Stimulated activated CD8-positive, alpha-beta memory T cell treated with anti-CD3 and anti-CD28 coated beads, Interleukin-7, amount 100 ng/mL, for 4 hours (primary cell): Measurements from ENCODE around the gene NCAM1.
"Not testable (repeated sequence)": the region's sequence is repeated elsewhere in the genome, so short reads cannot be mapped to it uniquely, and the experiment has no call there.

Experiments
- DNase-seq, 2 donors: peaks; one replicate each; pipeline ENCODE4 v3.0.0-alpha.2; 2020; ENCODE audit warnings: low read depth in 2 of 2

The NCAM1 gene

GRCh38 chr11:112961146-112961668, at the start of gene NCAM1:
Gene NCAM1 (plus strand): TSS chr11:112961420.
- peak in 1 of 2 donors; percentile 21 for DNase-seq

- DNase-seq, result no peak
These were observed 38.6 kb upstream of the NCAM1 start for GRCh38 chr11:112922606-112923005.

DNA sequence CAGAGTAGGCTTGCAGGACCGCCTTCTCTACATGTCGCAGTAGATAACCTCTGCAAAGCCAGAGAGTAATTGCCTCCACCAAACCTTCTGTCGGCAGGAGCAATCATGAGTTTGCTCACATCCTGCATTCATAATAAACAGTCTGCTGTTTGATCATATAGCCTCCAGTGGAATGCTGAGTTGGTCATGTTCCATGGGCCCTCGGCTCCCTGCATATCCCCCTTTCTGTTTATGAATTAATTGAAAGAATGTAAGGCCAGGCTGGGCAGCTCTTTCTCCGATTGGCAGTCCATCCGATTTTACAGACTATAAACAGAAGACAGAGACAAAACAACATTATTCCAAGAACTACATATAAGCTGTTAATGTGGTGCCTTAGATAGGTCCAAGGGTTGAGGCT, 36.4 kb upstream of the NCAM1 start:
- DNase-seq, result not testable (repeated sequence)

- DNase-seq, result no peak
These were observed 35.5 kb upstream of the NCAM1 start for GRCh38 chr11:112925516-112926310.

DNA sequence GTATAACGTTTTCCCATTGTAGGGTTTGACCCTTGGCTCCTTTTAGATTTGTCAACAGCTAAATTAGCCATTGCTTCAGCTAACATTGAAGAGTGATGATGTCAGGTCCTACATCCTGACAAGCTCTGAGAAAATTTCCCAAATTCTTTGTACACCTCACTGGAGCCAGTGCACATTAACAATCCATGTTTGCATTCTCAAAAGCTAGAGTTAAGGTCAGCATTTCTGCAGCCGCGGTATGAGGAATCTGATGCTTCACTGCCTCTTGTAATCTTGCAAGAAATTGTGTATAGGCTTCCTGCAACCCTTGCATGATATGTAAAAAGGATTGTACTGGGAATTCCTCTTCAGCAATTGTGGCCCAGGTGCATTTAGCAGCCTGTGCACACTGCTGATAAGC, 33.1 kb upstream of the NCAM1 start:
- DNase-seq, result no peak

DNA sequence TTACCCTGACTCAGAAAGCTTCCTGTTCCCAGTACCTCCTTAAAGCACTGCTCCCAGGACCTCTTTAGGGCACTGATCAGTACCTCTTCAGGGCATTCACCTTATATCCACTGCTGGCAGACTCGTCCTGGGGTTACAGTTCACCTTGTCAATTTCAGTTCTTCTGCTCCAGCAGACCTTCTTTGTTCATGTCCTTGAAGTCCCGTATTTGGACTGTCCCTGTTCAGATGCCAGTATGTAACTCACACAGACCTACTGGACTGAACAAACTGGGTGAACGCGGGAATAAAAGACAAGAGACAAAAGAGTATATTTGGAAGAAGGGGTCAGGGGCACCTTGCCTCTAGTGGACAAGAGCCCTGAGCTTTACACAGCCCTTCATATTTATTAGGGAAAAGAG, 31.8 kb upstream of the NCAM1 start:
- no peak for DNase-seq

GRCh38 chr11:112931703-112932102, 29.5 kb upstream of the NCAM1 start:
- no peak for DNase-seq

GRCh38 chr11:112932593-112932992, 28.6 kb upstream of the NCAM1 start:
- DNase-seq, result no peak

DNA sequence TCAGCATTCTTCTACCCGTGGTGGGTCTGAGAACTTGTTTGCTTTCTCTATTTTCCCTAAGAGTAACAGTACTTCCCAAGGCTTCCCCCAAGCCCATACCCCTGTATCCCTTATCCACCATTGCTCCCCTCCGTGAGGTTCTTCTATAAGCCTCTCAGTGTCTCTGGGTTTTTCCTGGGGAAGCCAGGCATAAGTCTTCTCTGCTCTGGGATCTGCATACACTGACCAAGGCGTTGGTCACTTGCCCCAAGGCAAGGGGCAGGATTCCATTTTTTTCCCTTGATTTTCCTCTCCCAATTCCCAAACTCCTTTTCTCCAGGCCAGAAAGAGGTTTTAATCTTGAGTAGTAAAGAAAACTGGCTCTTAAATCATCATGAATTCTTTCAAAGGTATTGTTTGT, 27.2 kb upstream of the NCAM1 start:
- no peak for DNase-seq

DNA sequence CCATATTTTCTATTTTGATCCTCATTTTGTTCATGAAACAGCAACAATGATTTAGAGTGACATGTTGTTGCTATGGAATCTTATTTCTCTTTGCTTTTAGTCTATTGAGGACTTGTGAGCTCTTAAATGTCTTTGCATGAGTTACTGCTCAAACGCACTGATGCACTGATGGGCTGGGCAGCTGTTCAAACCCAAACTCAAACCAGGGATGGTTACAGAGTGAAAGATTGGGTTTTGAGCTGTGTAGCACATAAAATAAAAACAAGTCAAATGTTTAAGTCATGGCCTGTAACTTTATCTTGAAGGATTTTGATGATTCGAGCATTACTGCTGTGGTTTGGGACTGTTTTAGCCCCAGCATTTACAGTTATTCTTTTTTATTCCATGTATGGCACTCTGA, 20.1 kb upstream of the NCAM1 start:
- no peak for DNase-seq

GRCh38 chr11:112942966-112943643, 18.1 kb upstream of the NCAM1 start:
- DNase-seq, result no peak

DNA sequence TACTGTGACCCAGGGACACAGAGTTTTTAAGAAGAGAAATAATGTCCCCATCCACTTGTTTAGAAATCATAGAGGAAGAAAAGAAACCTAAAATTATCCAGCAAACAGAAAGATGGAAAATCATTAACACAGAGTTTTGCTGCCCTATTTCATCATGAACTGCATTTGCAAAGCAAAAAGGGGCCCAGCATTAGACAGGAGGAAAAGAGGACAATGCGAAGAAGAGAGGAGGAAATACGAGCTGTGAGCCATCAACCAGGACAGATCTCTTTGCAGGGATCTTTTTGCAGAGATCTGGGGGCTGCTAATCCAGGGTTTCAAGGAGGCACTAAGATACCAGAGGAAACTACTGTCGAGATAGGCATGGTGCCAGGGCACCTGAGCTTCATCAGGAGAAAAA, 14.4 kb upstream of the NCAM1 start:
- no peak for DNase-seq

GRCh38 chr11:112949781-112950575, 11.2 kb upstream of the NCAM1 start:
- no peak for DNase-seq

DNA sequence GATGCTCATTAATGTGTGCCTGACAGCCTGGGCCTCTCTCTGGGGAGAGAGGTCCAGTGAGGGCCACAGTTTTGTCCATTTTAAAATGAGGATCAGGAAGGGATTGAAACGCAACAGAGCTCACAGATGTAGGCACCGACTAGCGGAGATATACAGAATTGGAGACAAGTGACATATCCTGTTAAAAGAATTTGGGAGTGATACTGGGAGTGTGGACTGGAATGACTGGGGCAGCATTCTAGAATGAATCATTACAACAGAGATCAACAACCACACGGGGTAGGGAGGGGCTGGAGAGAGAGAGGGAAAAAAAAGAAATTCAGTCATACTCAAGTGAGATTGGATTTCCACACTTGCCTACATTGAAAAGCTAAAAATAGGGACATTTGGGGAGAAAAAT, 2.5 kb upstream of the NCAM1 start:
- DNase-seq, result no peak

DNA sequence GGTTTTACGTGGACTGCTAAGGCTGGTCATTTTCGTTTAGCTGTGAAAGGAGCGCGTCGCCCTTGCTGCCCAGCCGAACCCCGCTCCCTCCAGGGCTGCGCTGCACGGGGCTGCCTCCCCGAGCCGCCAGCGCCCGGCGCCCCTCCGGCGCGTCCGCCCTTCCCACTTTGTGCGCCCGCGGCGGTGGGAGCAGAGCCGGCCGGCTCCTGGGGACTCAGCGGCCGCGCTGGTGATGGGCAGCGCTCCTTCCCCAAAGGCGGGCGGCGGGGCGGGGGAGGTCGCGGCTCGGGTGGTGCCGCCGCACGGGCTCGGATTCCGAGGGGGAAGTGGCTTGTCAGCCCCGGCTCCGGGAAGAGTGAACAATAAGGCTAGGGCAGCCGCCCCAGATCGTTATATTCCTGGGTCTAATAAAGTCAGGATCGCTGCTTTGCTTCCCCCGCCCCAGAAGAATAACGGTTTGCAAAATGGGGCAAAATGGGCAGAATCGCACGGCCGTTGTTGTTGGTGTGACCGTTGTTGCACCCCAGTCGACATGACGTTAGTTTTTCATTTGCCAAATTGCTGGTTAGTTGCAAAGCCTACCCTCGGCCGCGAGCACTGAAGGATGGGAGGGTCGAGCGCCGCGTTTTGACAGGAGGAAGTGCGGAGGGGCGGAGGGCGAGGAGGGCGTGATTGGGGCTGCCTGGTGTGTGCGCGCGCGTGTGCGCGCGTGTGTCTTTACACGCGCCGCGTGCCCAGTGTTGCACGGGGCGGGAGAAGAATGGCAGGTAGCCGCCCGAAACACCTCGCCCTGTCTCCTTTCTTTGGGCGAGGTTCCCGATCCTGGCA, 745 bp downstream of the NCAM1 start:
- DNase-seq, result no peak

GRCh38 chr11:112962579-112963367, 1.6 kb downstream of the NCAM1 start:
- no peak for DNase-seq

GRCh38 chr11:112963368-112963955, 2.2 kb downstream of the NCAM1 start:
- DNase-seq, result no peak

DNA sequence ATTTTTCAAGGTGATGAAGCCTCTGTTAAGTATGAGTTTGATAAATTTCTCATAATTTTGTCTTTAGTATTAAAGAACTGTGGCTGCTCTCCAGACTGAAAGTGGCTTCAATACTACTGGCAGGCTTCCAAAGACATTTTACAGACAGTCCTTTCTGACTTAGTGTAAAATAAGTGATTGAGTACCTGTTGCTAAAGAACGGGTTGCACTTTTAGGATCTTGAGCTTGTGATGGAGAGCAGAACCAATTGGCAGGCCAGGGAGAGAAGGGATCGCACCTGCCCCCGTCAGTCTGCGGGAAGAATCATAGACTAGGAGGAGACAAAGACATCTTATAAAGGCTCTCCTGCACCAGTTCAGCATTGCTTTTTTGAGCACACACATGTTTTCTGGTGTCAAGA, 4.4 kb downstream of the NCAM1 start:
- DNase-seq, result no peak

GRCh38 chr11:112966561-112966960, 5.3 kb downstream of the NCAM1 start:
- DNase-seq, result no peak

DNA sequence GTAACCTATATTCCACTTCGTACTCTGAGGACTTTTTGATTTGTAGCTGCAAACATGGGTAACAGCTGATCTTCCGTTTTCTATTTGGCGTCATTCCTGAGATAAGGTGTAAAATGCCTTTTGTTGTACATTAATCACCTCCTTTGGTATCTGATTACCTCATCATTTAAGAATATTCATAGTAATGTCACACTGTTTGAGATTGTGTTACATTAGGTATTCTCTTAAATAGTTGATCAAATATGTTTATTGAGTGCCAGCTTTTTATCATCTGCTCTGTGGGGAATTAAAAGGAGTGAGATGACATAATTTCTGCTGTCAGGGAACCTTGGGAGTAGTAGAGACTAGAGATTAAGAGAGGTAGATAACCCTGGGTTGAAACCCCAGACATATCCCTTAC, 5.9 kb downstream of the NCAM1 start:
- no peak for DNase-seq
